CD4-positive, alpha-beta memory T cell (primary cell): ENCODE results near the gene RBM26. TPM values are rescaled to one million over a fixed set of nuclear protein-coding genes. Genes with fewer than 3 reads are reported as not detected.

Source experiments
- CTCF ChIA-PET: fragments of 350-600 bp; sonication (Branson Sonifier 250); formaldehyde crosslinking; loops from one replicate; lab custom pipeline; 2021; ENCODE audit warnings: inconsistent platforms; ENCODE audit not compliant: partially characterized antibody; lab: Charles Lee
- POLR2A ChIA-PET: fragments of 350-600 bp; sonication (Branson Sonifier 250); formaldehyde crosslinking; loops from one replicate; lab custom pipeline; 2021; ENCODE audit not compliant: partially characterized antibody; lab: Charles Lee
- DNase-seq, 5 donors: peaks; one replicate each; pipeline versions ENCODE4 v3.0.0 to v3.0.0-alpha.2; 2020 to 2022; ENCODE audit warnings: mixed read lengths in 1 of 5
- H3K27ac ChIP-seq: one replicate; pipeline ENCODE4 v1.7.0; 2013; ENCODE audit warnings: low read depth, low read length
- H3K27me3 ChIP-seq: 2 replicates; pipeline ENCODE4 v1.7.0; 2013; ENCODE audit warnings: mild to moderate bottlenecking, low read length, moderate library complexity; ENCODE audit not compliant: insufficient read depth
- H3K36me3 ChIP-seq: 2 replicates; pipeline ENCODE4 v1.7.0; 2013; ENCODE audit warnings: mild to moderate bottlenecking, low read length, moderate library complexity; ENCODE audit not compliant: insufficient read depth
- H3K4me1 ChIP-seq: 2 replicates; pipeline ENCODE4 v1.7.0; 2013; ENCODE audit warnings: mild to moderate bottlenecking, low read length, moderate library complexity; ENCODE audit not compliant: insufficient read depth
- H3K4me3 ChIP-seq, 2 donors: one replicate each; pipeline ENCODE4 v1.7.0; 2013; ENCODE audit warnings: low read length in 2 of 2, mild to moderate bottlenecking in 1 of 2
- H3K9me3 ChIP-seq, 2 donors: one replicate each; pipeline ENCODE4 v1.7.0; 2013; ENCODE audit warnings: low read length in 2 of 2, control low read depth in 1 of 2; ENCODE audit not compliant: control insufficient read depth in 1 of 2
- H3K27ac Mint-ChIP-seq, 7 donors: one replicate each; pipeline ENCODE4 v1.8.0; 2020 to 2021; ENCODE audit warnings: mixed read lengths in 7 of 7, mild to moderate bottlenecking in 6 of 7, inconsistent platforms in 3 of 7, moderate library complexity in 3 of 7
- H3K27me3 Mint-ChIP-seq, 2 donors: one replicate each; pipeline ENCODE4 v1.8.0; 2020 to 2021; ENCODE audit warnings: mixed read lengths in 2 of 2
- H3K36me3 Mint-ChIP-seq, 2 donors: one replicate each; pipeline ENCODE4 v1.8.0; 2020 to 2021; ENCODE audit warnings: mixed read lengths in 2 of 2, inconsistent platforms in 1 of 2, mild to moderate bottlenecking in 1 of 2
- H3K4me1 Mint-ChIP-seq, 4 donors: one replicate each; pipeline ENCODE4 v1.8.0; 2020 to 2021; ENCODE audit warnings: mixed read lengths in 4 of 4, mild to moderate bottlenecking in 1 of 4
- H3K4me3 Mint-ChIP-seq, 8 donors: one replicate each; pipeline ENCODE4 v1.8.0; 2020 to 2021; ENCODE audit warnings: mixed read lengths in 8 of 8, mild to moderate bottlenecking in 7 of 8, moderate library complexity in 6 of 8, inconsistent platforms in 3 of 8
- H3K9me3 Mint-ChIP-seq, 8 donors: one replicate each; pipeline ENCODE4 v1.8.0; 2020 to 2021; ENCODE audit warnings: mixed read lengths in 8 of 8, mild to moderate bottlenecking in 5 of 8, inconsistent platforms in 3 of 8, moderate library complexity in 1 of 8
- intact Hi-C: fragments of 100-400 bp; cut with micrococcal nuclease; formaldehyde crosslinking; loops from one replicate; pipeline ENCODE4 v1.15.1; 2023
- polyA plus RNA-seq, 2 donors: library from polyadenylated mRNA; unstranded; fragments of 300-500 nt; fragmentation: Illumina TruSeq; gene quantifications; one replicate each; pipeline ENCODE4 v1.2.3, GENCODE V29; 2021
- total RNA-seq, 2 experiments: library from RNA; stranded (reverse); gene quantifications; one replicate each; pipeline ENCODE4 v1.2.3, GENCODE V29; 2021

The RBM26 gene
- total and polyA plus RNA-seq, 4 experiments from 2014 or later, result 9.5 to 96.3 (median 55.0) TPM

- ChIA-PET CTCF (interaction anchor here (0.9 to 1.5 kb wide), 2 partner anchors 9 to 40 kb away, joined by 3 to 5 read pairs; no protein-coding TSS in a partner anchor), POLR2A (no interaction called here)
- H3K4me1 ChIP-seq, result peaks cover 69% of the 10 kb centered on the region
- intact Hi-C loops, result loop anchor here (5.0 kb wide), 2 partner anchors 42 to 62 kb away; no protein-coding TSS in a partner anchor
- H3K27me3 ChIP-seq, result no peaks in the 10 kb centered on the region
- H3K4me3 ChIP-seq, result no peak overlapping the region
- no peak overlapping the region for H3K27ac ChIP-seq
- DNase-seq, result no peak
- H3K9me3 ChIP-seq, result no peaks in the 10 kb centered on the region
- peak overlapping the region in 1 of 7 donors; percentile 49 for H3K27ac Mint-ChIP-seq
- no peaks in the 10 kb centered on the region for H3K27me3 Mint-ChIP-seq
- no peaks in the 10 kb centered on the region for H3K9me3 Mint-ChIP-seq
- no peak overlapping the region for H3K4me3 Mint-ChIP-seq
- H3K4me1 Mint-ChIP-seq, result peaks cover 49 to 75% (median 63%) of the 10 kb centered on the region in 4 donors
- peaks cover 5 to 8% of the 10 kb centered on the region in 2 donors for H3K36me3 Mint-ChIP-seq
- no peaks in the 10 kb centered on the region for H3K36me3 ChIP-seq
Observed at GRCh38 chr13:79384022-79384610, 21.9 kb downstream of the RBM26 start.

- H3K27me3 ChIP-seq, result no peaks in the 10 kb centered on the region
- H3K4me1 ChIP-seq, result peaks cover 59% of the 10 kb centered on the region
- no peak overlapping the region for H3K27ac ChIP-seq
- Mint-ChIP-seq H3K27ac (peak overlapping the region in 6 of 7 donors; percentile 2 to 70 (median 15)), H3K36me3 (peaks cover 8 to 12% of the 10 kb centered on the region in 2 donors), H3K9me3 (no peaks in the 10 kb centered on the region), H3K27me3 (no peaks in the 10 kb centered on the region), H3K4me3 (peak overlapping the region in 6 of 8 donors; percentile 15 to 71 (median 54)), H3K4me1 (peaks cover 41 to 62% (median 52%) of the 10 kb centered on the region in 4 donors)
- intact Hi-C loops, result loop anchor here (5.0 kb wide), 2 partner anchors 40 to 60 kb away; no protein-coding TSS in a partner anchor
- no peak for DNase-seq
- peaks cover 4% of the 10 kb centered on the region for H3K36me3 ChIP-seq
- POLR2A ChIA-PET, result no interaction called here
- CTCF ChIA-PET, result interaction anchor here (0.6 to 6.4 kb wide), 2 partner anchors 8 to 10 kb away, joined by 3 to 43 read pairs; no protein-coding TSS in a partner anchor
- H3K9me3 ChIP-seq, result no peaks in the 10 kb centered on the region
- H3K4me3 ChIP-seq, result no peak overlapping the region
Observed at GRCh38 chr13:79382545-79383275, 23.3 kb downstream of the RBM26 start.

GRCh38 chr13:79380997-79381396, 25.1 kb downstream of the RBM26 start:
- peak overlapping the region in 2 of 8 donors; percentile 11 to 17 for H3K4me3 Mint-ChIP-seq
- Histone ChIP-seq H3K36me3 (peaks cover 20% of the 10 kb centered on the region), H3K4me1 (peaks cover 43% of the 10 kb centered on the region), H3K4me3 (no peak overlapping the region), H3K27me3 (no peaks in the 10 kb centered on the region), H3K27ac (no peak overlapping the region), H3K9me3 (no peaks in the 10 kb centered on the region)
- ChIA-PET CTCF (interaction anchor here (6.4 kb wide), 1 partner anchor 12 kb away, joined by 43 read pairs; no protein-coding TSS in a partner anchor), POLR2A (no interaction called here)
- H3K27ac Mint-ChIP-seq, result peak overlapping the region in 2 of 7 donors; percentile 38 to 42
- H3K4me1 Mint-ChIP-seq, result peaks cover 32 to 47% (median 42%) of the 10 kb centered on the region in 4 donors
- no peaks in the 10 kb centered on the region for H3K27me3 Mint-ChIP-seq
- H3K36me3 Mint-ChIP-seq, result peaks cover 14 to 27% of the 10 kb centered on the region in 2 donors
- no peak for DNase-seq
- intact Hi-C loops, result loop anchor here (5.0 kb wide), 2 partner anchors 39 to 59 kb away; no protein-coding TSS in a partner anchor
- H3K9me3 Mint-ChIP-seq, result no peaks in the 10 kb centered on the region

GRCh38 chr13:79379274-79379673, 26.8 kb downstream of the RBM26 start:
- Histone ChIP-seq H3K36me3 (peaks cover 22% of the 10 kb centered on the region), H3K4me1 (peaks cover 28% of the 10 kb centered on the region), H3K27ac (no peak overlapping the region), H3K27me3 (no peaks in the 10 kb centered on the region), H3K4me3 (no peak overlapping the region), H3K9me3 (no peaks in the 10 kb centered on the region)
- Mint-ChIP-seq H3K9me3 (no peaks in the 10 kb centered on the region), H3K27me3 (no peaks in the 10 kb centered on the region), H3K36me3 (peaks cover 18 to 31% of the 10 kb centered on the region in 2 donors), H3K4me1 (peaks cover 27 to 38% (median 34%) of the 10 kb centered on the region in 4 donors), H3K27ac (peak overlapping the region in 2 of 7 donors; percentile 1 to 41), H3K4me3 (no peak overlapping the region)
- ChIA-PET CTCF (interaction anchor here (6.4 kb wide), 1 partner anchor 13 kb away, joined by 43 read pairs; no protein-coding TSS in a partner anchor), POLR2A (no interaction called here)
- DNase-seq, result no peak
- intact Hi-C loops, result no loop called here

GRCh38 chr13:79376843-79377242, 29.2 kb downstream of the RBM26 start:
- intact Hi-C loops, result no loop called here
- ChIA-PET CTCF (interaction anchor here (6.4 kb wide), 1 partner anchor 16 kb away, joined by 43 read pairs; no protein-coding TSS in a partner anchor), POLR2A (interaction anchor here (1.4 kb wide), 1 partner anchor 18 kb away, joined by 3 read pairs; no protein-coding TSS in a partner anchor)
- peaks cover 18 to 37% of the 10 kb centered on the region in 2 donors for H3K36me3 Mint-ChIP-seq
- no peaks in the 10 kb centered on the region for H3K9me3 Mint-ChIP-seq
- no peak overlapping the region for H3K27ac Mint-ChIP-seq
- no peak overlapping the region for H3K27ac ChIP-seq
- no peak overlapping the region for H3K4me3 ChIP-seq
- H3K27me3 Mint-ChIP-seq, result no peaks in the 10 kb centered on the region
- peaks cover 12 to 22% (median 17%) of the 10 kb centered on the region in 4 donors for H3K4me1 Mint-ChIP-seq
- peaks cover 5% of the 10 kb centered on the region for H3K4me1 ChIP-seq
- no peaks in the 10 kb centered on the region for H3K9me3 ChIP-seq
- peaks cover 23% of the 10 kb centered on the region for H3K36me3 ChIP-seq
- no peaks in the 10 kb centered on the region for H3K27me3 ChIP-seq
- H3K4me3 Mint-ChIP-seq, result no peak overlapping the region
- DNase-seq, result no peak

GRCh38 chr13:79374578-79374977, 31.5 kb downstream of the RBM26 start:
- no peak for DNase-seq
- peaks cover 0 to 9% (median 4%) of the 10 kb centered on the region in 4 donors for H3K4me1 Mint-ChIP-seq
- intact Hi-C loops, result no loop called here
- H3K36me3 Mint-ChIP-seq, result peaks cover 32 to 53% of the 10 kb centered on the region in 2 donors
- H3K9me3 Mint-ChIP-seq, result no peaks in the 10 kb centered on the region
- no peak overlapping the region for H3K4me3 Mint-ChIP-seq
- Histone ChIP-seq H3K4me3 (no peak overlapping the region), H3K4me1 (no peaks in the 10 kb centered on the region), H3K36me3 (peaks cover 38% of the 10 kb centered on the region), H3K9me3 (no peaks in the 10 kb centered on the region), H3K27me3 (no peaks in the 10 kb centered on the region), H3K27ac (no peak overlapping the region)
- POLR2A ChIA-PET, result no interaction called here
- CTCF ChIA-PET, result no interaction called here
- no peaks in the 10 kb centered on the region for H3K27me3 Mint-ChIP-seq
- no peak overlapping the region for H3K27ac Mint-ChIP-seq

GRCh38 chr13:79373916-79374315, 32.1 kb downstream of the RBM26 start:
- peaks cover 36 to 55% of the 10 kb centered on the region in 2 donors for H3K36me3 Mint-ChIP-seq
- ChIA-PET CTCF (no interaction called here), POLR2A (no interaction called here)
- no peaks in the 10 kb centered on the region for H3K4me1 ChIP-seq
- no peak overlapping the region for H3K27ac Mint-ChIP-seq
- no peaks in the 10 kb centered on the region for H3K9me3 ChIP-seq
- no peak overlapping the region for H3K4me3 Mint-ChIP-seq
- H3K4me3 ChIP-seq, result no peak overlapping the region
- H3K27me3 Mint-ChIP-seq, result no peaks in the 10 kb centered on the region
- no peaks in the 10 kb centered on the region for H3K9me3 Mint-ChIP-seq
- peaks cover 41% of the 10 kb centered on the region for H3K36me3 ChIP-seq
- peaks cover 0 to 6% (median 2%) of the 10 kb centered on the region in 4 donors for H3K4me1 Mint-ChIP-seq
- no peak for DNase-seq
- intact Hi-C loops, result no loop called here
- no peak overlapping the region for H3K27ac ChIP-seq
- H3K27me3 ChIP-seq, result no peaks in the 10 kb centered on the region
